HL-60 (cell line): ENCODE results near the gene ST6GALNAC6.

ENCODE experiments used
- DNase-seq, 2 experiments: peaks; one replicate each; pipeline ENCODE4 v3.0.0-alpha.2; 2010 to 2020; ENCODE audit warnings: low read depth in 1 of 2, low spot score in 1 of 2
- H3K27ac ChIP-seq: fragments of 250-450 bp; sonication (Bioruptor Pico); replicated peaks from 2 replicates; pipeline ENCODE4 v1.5.1; 2020; ENCODE audit warnings: mild to moderate bottlenecking, moderate library complexity
- H3K27me3 ChIP-seq: fragments of 250-450 bp; sonication (Bioruptor Pico); 2 replicates; pipeline ENCODE4 v1.5.1; 2021; ENCODE audit warnings: mild to moderate bottlenecking, moderate library complexity; ENCODE audit not compliant: insufficient read depth, poor library complexity, severe bottlenecking
- H3K4me3 ChIP-seq: replicated peaks from 2 replicates; pipeline ENCODE4 v1.5.1; 2011; ENCODE audit warnings: mild to moderate bottlenecking, control low read depth, low read length; ENCODE audit not compliant: insufficient read depth
- CTCF ChIP-seq: IDR thresholded peaks from one replicate; pipeline ENCODE4 v1.5.1; 2011; ENCODE audit warnings: low read length, control low read depth, inconsistent platforms; ENCODE audit not compliant: insufficient read depth
- GABPA ChIP-seq: IDR thresholded peaks from 2 replicates; pipeline ENCODE4 v1.6.1; 2012; ENCODE audit warnings: low read depth
- POLR2AphosphoS5 ChIP-seq: IDR thresholded peaks from 2 replicates; pipeline ENCODE4 v1.6.1; 2012; ENCODE audit warnings: low read depth
- REST ChIP-seq: IDR thresholded peaks from 2 replicates; pipeline ENCODE4 v1.6.1; 2012; ENCODE audit warnings: low read depth; ENCODE audit not compliant: insufficient replicate concordance
- SPI1 ChIP-seq: IDR thresholded peaks from 2 replicates; pipeline ENCODE4 v1.6.1; 2012; ENCODE audit warnings: low read depth, mild to moderate bottlenecking, borderline replicate concordance

ST6GALNAC6 gene

GRCh38 chr9:127941062-127941960 is 41.9 kb upstream of the ST6GALNAC6 start:
- TF ChIP-seq GABPA (no peak), CTCF (no peak), SPI1 (no peak), REST (no peak), POLR2AphosphoS5 (no peak)
- H3K4me3 ChIP-seq: no peak overlapping the region
- H3K27ac ChIP-seq: no peak overlapping the region
- no peaks in the 10 kb centered on the region for H3K27me3 ChIP-seq
- no peak for DNase-seq

- DNase-seq: no peak
- no peak overlapping the region for H3K4me3 ChIP-seq
- no peak overlapping the region for H3K27ac ChIP-seq
- no peak for TF ChIP-seq POLR2AphosphoS5
- TF ChIP-seq GABPA: no peak
- no peak for TF ChIP-seq REST
- TF ChIP-seq CTCF: no peak
- no peak for TF ChIP-seq SPI1
- H3K27me3 ChIP-seq: no peaks in the 10 kb centered on the region
These were observed 41.2 kb upstream of the ST6GALNAC6 start for GRCh38 chr9:127940593-127940992.

GRCh38 chr9:127938298-127938690 is 38.9 kb upstream of the ST6GALNAC6 start:
- no peaks in the 10 kb centered on the region for H3K27me3 ChIP-seq
- DNase-seq: no peak
- no peak for TF ChIP-seq POLR2AphosphoS5
- TF ChIP-seq GABPA: no peak
- TF ChIP-seq REST: no peak
- TF ChIP-seq CTCF: no peak
- H3K27ac ChIP-seq: no peak overlapping the region
- no peak overlapping the region for H3K4me3 ChIP-seq
